Activated CD8-positive, alpha-beta memory T cell treated with anti-CD3 and anti-CD28 coated beads for 48 hours (primary cell): ENCODE data around the gene FLVCR2.
"Not testable (repeated sequence)": the region's sequence is repeated elsewhere in the genome, so short reads cannot be mapped to it uniquely, and the experiment has no call there.

Source experiments
- DNase-seq, 3 experiments: peaks; one replicate each; pipeline ENCODE4 v3.0.0-alpha.2; 2020; ENCODE audit warnings: low read depth in 2 of 3, low spot score in 2 of 3

FLVCR2 gene

GRCh38 chr14:75660630-75661498 is 82.4 kb downstream of the FLVCR2 start, which contains the start of the genes ERG28 and TTLL5:
Gene ERG28 (minus strand): TSS chr14:75660876. CDS start chr14:75657502, 3,374 bp downstream.
Gene TTLL5 (plus strand): TSS chr14:75661246. CDS start chr14:75663150, 1,904 bp downstream.
- DNase-seq = peak; percentile 88 to 93 (median 88)

DNA sequence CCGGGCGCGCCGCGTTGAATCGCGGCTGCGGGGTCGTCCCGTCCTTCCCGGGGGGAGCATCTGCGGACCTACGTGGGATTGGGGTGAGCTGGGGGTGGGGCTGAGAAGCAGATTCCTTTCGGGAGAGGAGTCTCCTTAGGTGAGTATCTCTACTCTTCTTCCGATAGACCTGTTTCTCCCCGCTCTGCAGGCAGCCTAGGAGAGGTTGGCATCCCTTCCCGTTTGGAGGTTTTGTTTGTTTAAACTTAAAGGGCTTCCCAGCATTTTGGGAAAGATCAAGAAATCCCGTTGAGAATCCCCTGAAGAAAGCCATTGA is 83.0 kb downstream of the FLVCR2 start:
- DNase-seq = no peak

DNA sequence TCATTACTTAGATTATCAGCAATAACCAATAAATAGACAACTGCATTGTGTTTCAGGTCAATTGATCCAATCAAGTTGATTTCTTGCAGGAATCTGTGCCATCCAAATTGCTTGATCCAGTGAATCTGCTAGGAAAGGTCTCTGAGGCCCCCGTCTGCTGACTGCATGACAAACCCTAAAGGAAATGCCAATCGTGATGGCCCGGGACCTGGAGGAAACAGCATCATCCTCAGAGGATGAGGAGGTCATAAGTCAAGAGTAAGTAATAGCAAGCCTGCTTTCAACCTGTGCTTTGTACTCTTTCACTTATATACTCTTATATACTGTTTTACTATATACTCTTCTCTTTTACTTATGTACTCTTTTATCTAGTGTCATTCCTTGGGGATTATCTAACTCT is 84.5 kb downstream of the FLVCR2 start:
- no peak for DNase-seq

GRCh38 chr14:75667099-75667765 is 88.8 kb downstream of the FLVCR2 start:
- no peak for DNase-seq

DNA sequence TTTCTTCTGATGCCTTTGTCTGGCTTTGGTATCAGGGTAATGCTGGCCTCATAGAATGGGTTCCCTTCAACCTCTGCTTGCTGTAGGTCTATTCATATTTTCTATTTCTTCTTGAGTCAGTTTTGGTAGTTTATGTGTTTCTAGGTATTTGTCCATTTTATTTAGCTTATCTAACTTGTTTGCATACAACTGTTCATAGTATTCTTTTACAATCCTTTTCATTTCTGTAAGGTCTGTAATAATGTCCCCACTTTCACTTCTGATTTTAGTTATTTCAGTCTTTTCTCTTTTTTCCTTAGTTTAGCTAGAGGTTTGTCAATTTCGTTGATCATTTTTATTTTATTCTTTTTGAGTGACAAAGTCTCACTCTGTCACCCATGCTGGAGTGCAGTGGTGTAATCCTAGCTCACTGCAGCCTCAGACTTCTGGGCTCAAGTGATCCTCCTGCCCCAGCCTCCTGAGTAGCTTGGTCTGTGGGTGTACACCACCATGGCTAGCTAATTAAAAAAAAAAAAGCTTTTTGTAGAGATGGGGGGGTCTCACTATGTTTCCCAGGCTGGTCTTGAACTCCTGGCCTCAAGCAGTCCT is 94.3 kb downstream of the FLVCR2 start:
- DNase-seq = no peak

- no peak for DNase-seq
These were observed 95.1 kb downstream of the FLVCR2 start for GRCh38 chr14:75673345-75674035.

DNA sequence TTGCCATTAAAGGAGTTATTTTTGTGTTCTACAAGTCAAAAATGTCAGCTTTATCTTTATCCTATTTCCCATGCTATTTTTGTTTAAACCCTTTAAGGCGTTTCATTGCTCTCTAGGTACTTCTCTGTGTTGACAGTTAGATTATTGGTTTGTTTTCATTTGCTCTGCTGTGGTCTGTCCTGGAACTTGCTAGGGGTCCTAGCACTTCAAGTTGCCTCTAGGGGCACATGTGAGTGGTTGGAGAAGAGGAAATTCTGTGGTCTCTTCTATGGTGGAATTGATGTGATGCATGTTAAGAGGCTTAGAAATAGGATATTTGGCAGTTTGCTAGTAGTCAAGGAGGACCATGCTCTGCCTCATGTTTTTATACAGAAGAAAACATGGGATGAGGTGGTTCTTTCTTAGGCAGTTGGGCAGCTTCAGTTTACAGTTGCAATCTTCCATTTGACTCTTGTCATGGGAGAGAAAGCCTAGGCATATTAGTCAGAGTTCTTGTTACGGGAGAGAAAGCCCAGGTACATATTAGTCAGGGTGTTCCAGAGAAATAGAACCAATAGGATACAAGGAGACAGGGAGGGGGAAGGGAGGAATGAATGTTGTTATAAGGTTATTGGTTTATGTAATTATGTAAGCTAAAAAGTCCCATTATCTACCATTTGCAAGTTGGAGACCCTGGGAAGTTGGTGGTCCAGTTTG is 97.0 kb downstream of the FLVCR2 start:
- no peak for DNase-seq

GRCh38 chr14:75685910-75686309 is 107.5 kb downstream of the FLVCR2 start:
- DNase-seq = no peak

DNA sequence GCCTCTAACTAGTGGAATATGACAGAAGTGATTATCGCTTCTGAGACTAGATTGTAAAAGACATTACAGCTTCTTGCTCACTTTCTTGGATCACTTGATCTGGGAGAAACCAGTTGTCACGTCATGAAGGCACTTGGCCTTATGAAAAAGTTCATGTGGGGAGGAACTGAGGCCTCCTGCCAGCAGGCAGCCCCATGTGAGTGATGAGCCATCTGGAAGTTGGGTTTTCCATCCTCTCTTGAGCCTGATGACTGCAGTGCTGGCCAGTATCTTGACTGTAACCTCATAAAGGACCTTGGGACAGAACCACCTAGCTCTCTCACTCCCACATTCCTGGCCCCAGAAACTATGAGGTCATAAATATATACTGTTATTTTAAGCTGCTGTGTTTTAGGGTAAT is 110.6 kb downstream of the FLVCR2 start:
- no peak for DNase-seq

GRCh38 chr14:75690010-75690409 is 111.6 kb downstream of the FLVCR2 start:
- no peak for DNase-seq

GRCh38 chr14:75695025-75695424 is 116.6 kb downstream of the FLVCR2 start:
- DNase-seq = not testable (repeated sequence)

- DNase-seq = no peak
These were observed 119.0 kb downstream of the FLVCR2 start for GRCh38 chr14:75697386-75697785.
